ENCODE results near the gene TRPC5OS.

TRPC5OS gene

DNA sequence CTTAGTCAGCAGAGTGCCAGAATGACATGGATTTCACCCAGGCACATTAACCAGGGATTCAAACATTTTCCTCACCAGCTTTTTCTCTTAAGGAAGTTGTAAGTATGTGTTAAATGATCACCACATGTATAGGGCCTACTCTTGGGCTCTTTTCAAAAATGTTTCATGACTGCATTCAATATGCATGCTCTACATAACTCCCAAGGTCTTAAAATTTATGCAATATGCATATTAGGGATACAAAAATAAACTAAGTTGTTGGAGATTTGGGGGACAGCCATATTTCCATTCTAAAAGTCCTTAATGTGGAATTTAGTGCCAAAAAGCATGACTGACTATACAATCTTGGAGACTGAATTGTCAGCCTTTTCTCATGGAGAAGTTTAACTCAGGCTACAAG is 25.0 kb upstream of the TRPC5OS start:
- no peaks in the 10 kb centered on the region for H3K79me2 ChIP-seq (ENCODE audit: insufficient read depth, low read length)
- no peaks in the 10 kb centered on the region for H3K27me3 ChIP-seq (ENCODE audit: insufficient read depth, low read length, poor library complexity)
- no peaks in the 10 kb centered on the region for H3K36me3 ChIP-seq (ENCODE audit: insufficient read depth, low read length)
- no peaks in the 10 kb centered on the region for H4K20me1 ChIP-seq (ENCODE audit: insufficient read depth, low read length)
- H2AFZ ChIP-seq (ENCODE audit: low read depth, low read length): no peak overlapping the region
- no peak overlapping the region for H3K4me3 ChIP-seq (ENCODE audit: low read depth in 1 of 2, low read length in 2 of 2)
- H3K27ac ChIP-seq (ENCODE audit: low read length): no peak overlapping the region
- ATAC-seq (ENCODE audit: insufficient read depth, low read depth) (no peak), DNase-seq (no peak)
- no peaks in the 10 kb centered on the region for H3K9me3 ChIP-seq (ENCODE audit: insufficient read depth, low read length, severe bottlenecking)
- H3K9ac ChIP-seq (ENCODE audit: low read depth, low read length): no peak overlapping the region
- H3K4me2 ChIP-seq (ENCODE audit: insufficient read depth, low read length): no peak overlapping the region
- no peaks in the 10 kb centered on the region for H3K4me1 ChIP-seq (ENCODE audit: insufficient read depth, low read length)
- TF ChIP-seq, protein P1, sequence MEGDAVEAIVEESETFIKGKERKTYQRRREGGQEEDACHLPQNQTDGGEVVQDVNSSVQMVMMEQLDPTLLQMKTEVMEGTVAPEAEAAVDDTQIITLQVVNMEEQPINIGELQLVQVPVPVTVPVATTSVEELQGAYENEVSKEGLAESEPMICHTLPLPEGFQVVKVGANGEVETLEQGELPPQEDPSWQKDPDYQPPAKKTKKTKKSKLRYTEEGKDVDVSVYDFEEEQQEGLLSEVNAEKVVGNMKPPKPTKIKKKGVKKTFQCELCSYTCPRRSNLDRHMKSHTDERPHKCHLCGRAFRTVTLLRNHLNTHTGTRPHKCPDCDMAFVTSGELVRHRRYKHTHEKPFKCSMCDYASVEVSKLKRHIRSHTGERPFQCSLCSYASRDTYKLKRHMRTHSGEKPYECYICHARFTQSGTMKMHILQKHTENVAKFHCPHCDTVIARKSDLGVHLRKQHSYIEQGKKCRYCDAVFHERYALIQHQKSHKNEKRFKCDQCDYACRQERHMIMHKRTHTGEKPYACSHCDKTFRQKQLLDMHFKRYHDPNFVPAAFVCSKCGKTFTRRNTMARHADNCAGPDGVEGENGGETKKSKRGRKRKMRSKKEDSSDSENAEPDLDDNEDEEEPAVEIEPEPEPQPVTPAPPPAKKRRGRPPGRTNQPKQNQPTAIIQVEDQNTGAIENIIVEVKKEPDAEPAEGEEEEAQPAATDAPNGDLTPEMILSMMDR (IDR thresholded peaks at IDR 0.05; ENCODE audit: borderline replicate concordance, extremely low read depth, low read length, poor library complexity, severe bottlenecking): no peak
- no peak for TF ChIP-seq EZH2 (IDR thresholded peaks at IDR 0.05; ENCODE audit: borderline replicate concordance, low read depth, low read length, severe bottlenecking)

DNA sequence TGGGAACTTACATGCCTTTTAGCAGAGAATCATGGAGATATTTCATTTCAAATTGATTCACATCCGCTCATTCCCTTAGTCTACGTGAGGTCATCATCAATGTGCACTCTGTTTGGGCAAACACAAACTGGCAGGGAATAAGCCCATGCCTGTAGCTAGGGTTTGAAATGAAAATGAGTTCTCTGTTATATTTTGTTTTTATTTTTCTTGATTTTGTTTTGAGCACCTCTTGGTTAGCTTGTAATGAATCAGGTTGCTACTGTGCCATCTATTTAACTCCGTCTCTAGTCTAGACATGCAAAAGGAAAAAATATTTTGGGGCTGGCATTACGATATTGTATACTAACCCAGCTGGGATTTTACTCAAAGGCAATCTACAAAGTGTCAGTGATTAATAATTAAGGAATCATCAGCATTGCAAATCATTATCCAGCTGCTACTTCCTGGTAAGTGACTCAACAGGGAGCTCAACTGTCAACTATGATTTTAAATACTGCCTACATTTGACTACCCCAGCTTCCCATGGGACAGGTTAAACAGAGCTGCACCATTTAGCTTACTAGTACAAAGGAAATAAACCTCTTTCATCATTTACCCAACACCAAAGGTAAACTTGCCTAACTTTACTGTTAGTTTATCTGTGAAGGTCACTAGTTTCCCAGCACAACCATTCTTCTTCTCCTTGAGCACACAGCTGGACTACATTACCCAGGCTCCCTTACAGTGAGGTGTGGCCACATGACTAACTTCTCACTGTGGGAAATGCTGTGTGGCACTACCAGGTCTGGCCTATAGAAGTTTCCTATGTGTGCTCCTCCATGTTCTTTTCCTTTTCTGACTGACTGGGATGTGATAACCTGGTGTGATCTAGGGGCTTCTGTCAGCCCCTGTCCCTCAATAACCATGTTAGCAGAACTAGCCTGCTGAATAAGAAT is 21.2 kb upstream of the TRPC5OS start:
- Histone ChIP-seq H3K27me3 (ENCODE audit: insufficient read depth, low read length, poor library complexity) (no peaks in the 10 kb centered on the region), H2AFZ (ENCODE audit: low read depth, low read length) (no peak overlapping the region), H3K79me2 (ENCODE audit: insufficient read depth, low read length) (no peaks in the 10 kb centered on the region), H3K9ac (ENCODE audit: low read depth, low read length) (no peak overlapping the region), H3K4me3 (ENCODE audit: low read depth in 1 of 2, low read length in 2 of 2) (no peak overlapping the region), H3K9me3 (ENCODE audit: insufficient read depth, low read length, severe bottlenecking) (no peaks in the 10 kb centered on the region), H3K36me3 (ENCODE audit: insufficient read depth, low read length) (no peaks in the 10 kb centered on the region), H3K4me1 (ENCODE audit: insufficient read depth, low read length) (no peaks in the 10 kb centered on the region), H3K4me2 (ENCODE audit: insufficient read depth, low read length) (no peak overlapping the region), H3K27ac (ENCODE audit: low read length) (no peak overlapping the region), H4K20me1 (ENCODE audit: insufficient read depth, low read length) (no peaks in the 10 kb centered on the region)
- no peak for TF ChIP-seq EZH2 (IDR thresholded peaks at IDR 0.05; ENCODE audit: borderline replicate concordance, low read depth, low read length, severe bottlenecking)
- TF ChIP-seq, protein P1 (IDR thresholded peaks at IDR 0.05; ENCODE audit: borderline replicate concordance, extremely low read depth, low read length, poor library complexity, severe bottlenecking): no peak
- no peak for DNase-seq
- ATAC-seq (ENCODE audit: insufficient read depth, low read depth): no peak

DNA sequence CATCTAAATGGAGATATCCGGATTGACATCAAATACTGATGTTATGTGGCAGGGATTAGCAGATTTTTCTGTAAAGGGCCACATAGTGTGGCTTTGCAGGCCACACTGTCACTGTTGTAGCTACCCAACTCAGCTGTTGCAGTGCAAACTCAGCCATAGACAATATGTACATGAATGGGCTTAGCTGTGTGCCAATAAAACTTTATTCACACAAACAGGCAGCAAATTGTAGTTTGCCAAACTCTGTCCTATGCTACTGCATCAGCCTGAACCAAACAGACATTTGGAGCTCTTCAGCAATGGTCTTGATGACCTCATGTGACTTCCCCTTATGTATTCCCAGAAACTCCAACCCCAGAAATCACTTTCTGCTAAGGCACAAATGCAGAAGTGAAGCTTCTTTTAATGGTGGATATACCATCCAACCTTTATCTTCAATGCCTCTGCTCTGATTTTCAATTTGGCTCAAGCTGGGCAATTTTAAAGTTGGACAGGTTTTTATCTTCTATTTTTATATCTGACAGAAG is 18.4 kb upstream of the TRPC5OS start:
- H4K20me1 ChIP-seq (ENCODE audit: insufficient read depth, low read length): no peaks in the 10 kb centered on the region
- H3K4me2 ChIP-seq (ENCODE audit: insufficient read depth, low read length): no peak overlapping the region
- no peak overlapping the region for H3K4me3 ChIP-seq (ENCODE audit: low read depth in 1 of 2, low read length in 2 of 2)
- H3K27me3 ChIP-seq (ENCODE audit: insufficient read depth, low read length, poor library complexity): no peaks in the 10 kb centered on the region
- no peaks in the 10 kb centered on the region for H3K4me1 ChIP-seq (ENCODE audit: insufficient read depth, low read length)
- no peaks in the 10 kb centered on the region for H3K9me3 ChIP-seq (ENCODE audit: insufficient read depth, low read length, severe bottlenecking)
- DNase-seq (no peak), ATAC-seq (ENCODE audit: insufficient read depth, low read depth) (no peak)
- no peaks in the 10 kb centered on the region for H3K79me2 ChIP-seq (ENCODE audit: insufficient read depth, low read length)
- H2AFZ ChIP-seq (ENCODE audit: low read depth, low read length): no peak overlapping the region
- TF ChIP-seq, protein P1 (IDR thresholded peaks at IDR 0.05; ENCODE audit: borderline replicate concordance, extremely low read depth, low read length, poor library complexity, severe bottlenecking): no peak
- no peak for TF ChIP-seq EZH2 (IDR thresholded peaks at IDR 0.05; ENCODE audit: borderline replicate concordance, low read depth, low read length, severe bottlenecking)
- no peaks in the 10 kb centered on the region for H3K36me3 ChIP-seq (ENCODE audit: insufficient read depth, low read length)
- no peak overlapping the region for H3K27ac ChIP-seq (ENCODE audit: low read length)
- H3K9ac ChIP-seq (ENCODE audit: low read depth, low read length): no peak overlapping the region

Data from DND-41 (cell line).